Measurements from ENCODE around the gene SSR2.
"Not testable (repeated sequence)": the region's sequence is repeated elsewhere in the genome, so short reads cannot be mapped to it uniquely, and the experiment has no call there.

SSR2 gene

DNA sequence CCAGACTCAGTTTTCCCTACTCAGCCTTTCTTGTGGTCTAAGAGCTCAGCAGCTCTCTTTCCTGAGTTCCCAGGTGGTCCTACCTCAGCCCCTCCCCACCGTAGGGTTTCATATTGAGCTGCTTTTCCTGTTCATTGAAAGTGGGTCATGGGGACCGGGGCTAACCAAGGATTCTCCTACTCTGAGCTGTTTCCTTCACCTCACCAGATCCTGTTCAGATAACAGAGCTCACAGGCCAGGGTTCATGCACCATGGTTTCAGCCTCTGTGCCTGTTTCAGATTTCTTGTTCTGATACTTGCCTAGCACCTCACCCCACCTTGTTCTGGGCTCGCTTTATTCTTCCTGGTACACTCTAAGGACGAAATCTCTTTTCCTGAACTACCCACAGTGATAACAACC is 24.3 kb upstream of the SSR2 start:
- no peak for DNase-seq

DNA sequence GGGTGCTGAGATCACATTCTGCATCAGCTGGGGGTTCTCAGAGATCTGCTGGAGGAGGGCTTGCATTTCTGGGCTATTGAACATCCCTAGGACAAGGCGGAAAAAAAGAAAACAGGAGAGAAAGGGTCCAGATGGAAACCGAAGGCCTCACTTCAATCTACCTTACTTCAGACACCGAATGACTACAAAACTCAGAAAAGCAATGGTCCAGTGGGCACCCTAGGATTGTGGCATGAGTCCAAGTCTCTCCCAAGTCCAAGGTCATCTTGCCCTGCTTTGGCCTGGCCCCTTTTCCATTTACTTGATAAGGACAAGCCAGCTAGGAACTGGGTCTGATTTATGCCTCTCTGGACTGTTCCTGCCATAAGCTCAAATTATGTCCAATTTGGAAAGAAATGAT is 22.1 kb upstream of the SSR2 start:
- DNase-seq, result no peak

DNA sequence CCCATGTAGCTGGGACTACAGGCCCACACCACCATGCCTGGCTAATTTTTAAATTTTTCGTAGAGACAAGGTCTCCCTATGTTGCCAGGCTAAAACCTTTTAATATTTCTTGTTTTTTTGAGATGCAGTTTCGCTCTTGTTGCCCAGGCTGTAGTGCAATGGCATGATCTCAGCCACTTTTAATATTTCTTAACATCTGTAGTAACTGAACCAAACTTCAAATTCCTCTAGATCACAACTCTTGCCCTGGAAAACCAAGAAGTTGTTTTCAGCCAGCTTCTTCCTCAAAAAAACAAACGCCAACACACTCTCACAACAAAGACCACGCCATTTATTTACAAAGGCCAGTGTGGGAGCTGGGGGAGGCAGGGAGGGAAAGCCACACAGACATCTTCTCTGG is 14.2 kb upstream of the SSR2 start:
- DNase-seq, result not testable (repeated sequence)

DNA sequence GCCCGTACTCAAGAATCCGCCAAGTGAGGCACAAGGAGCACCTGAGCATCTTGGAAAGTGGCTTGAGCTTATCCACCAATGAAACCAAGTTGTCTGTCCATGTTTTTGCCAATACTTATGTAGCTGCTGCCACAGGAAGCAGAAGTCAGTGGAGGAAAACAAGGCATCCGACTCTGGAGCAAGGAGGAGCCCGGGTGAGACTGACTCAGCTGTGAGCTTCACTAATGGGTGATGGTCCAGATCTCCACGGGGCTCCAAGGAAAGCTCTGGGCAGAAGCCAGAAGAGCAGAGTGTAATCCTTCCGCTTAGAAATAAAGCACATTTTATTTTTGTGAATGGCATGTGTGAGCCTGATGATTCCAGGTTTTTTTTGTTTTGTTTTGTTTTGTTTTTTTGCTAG is 12.3 kb upstream of the SSR2 start:
- DNase-seq, result no peak

DNA sequence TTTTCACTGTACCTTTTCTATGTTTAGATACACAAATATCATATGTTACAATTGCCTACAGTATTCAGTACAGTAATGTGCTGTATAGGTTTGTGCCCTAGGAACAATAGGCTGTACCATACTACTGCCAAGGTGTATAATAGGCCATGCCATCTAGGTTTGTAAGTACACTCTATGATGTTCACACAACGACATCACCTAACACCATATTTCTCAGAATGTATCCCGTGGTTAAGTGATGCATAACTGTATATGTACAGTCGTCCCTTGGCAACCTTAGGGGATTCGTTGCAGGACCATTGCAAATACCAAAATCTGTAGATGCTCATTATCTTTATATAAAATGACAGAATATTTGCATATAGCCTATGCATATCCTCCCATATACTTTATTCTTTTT is 5.8 kb upstream of the SSR2 start:
- no peak for DNase-seq

DNA sequence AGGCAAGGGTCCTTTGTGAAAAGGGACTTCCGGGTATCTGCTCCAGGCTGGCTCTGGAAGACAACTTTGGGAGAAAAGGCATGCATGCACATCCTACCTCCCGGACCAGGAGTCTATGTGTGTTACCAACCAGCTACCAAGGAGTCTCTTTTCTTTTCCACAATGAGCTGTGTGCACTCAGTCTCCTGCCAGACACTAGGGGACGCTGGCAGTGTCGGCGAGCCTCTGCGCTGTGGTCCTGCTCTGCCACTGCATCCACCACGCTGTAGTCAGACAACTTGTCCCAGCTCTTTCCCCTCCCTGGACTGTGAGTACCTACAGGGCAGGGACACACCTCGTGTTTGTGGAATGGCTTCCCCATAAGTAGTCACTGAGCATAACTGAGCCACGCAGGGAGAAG is 5.1 kb upstream of the SSR2 start:
- DNase-seq, result peak; percentile 90

DNA sequence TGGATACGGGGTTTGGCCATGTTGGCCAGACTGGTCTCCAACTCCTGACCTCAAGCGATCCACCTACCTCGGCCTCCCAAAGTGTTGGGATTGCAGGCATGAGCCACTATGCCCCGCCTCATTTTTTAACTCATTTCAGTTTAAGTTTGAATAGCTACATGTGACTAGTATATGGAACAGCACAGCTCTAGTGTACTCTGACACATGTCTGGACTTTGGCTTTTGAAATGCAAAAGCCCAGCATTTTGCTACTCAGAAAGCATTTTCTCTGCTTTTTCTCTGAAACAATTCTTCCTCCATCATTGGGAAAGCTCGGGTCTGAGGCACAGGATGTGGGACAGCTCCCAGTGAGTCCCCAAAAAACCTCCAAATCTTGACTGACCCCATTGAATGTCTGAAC is 4.0 kb upstream of the SSR2 start:
- DNase-seq, result no peak

DNA sequence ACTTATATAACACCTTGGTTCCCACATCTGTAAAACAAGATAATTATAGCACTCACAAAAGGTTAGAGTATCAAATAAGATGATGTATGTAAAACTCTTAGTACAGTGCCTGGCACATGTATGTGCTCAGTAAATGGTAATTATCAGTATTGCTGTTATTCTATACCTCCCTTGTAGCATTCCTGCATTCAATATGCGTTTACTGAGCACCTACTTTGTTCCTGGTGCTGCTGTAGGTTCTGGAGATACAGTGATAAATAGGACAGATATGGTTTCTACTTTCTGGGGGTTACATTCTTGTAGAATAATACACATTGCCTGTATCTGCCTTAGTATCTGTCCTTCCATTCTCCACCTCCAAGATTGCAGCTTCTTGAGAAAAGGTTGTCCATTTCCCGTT is 1.2 kb upstream of the SSR2 start:
- no peak for DNase-seq

DNA sequence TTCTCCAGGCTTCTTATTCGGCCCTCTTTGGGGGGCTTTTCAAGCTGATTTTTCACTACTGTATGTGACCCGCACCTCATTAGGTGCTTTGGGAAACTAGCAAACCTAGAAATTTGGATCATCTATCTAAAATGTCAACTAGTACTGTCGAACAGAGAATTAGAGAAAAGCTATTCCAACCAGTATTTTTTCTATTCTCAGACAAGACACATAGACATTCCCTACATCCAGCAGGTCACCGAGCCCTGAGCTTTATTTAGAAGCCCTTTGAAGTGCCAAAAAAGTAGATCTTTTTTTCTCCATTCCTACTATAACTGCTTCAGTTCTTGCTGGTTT is 310 bp upstream of the SSR2 start:
- DNase-seq, result no peak

DNA sequence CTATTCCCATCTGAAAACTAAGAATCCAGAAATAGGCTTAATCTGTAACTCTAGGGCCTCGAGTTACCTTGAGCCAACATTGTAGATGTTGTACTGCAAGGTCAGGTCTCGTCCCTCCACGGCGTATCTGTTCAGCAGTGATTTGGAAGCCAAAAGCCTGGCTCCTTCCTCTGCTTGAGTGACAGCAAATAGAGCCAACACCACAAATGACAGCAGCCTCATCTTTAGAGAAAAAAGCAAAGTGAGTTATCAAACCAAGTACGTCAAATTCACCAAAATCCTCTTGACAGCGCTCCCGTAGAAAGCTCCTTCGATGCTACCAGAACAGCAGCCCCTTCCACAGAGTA is 832 bp downstream of the SSR2 start:
- DNase-seq, result no peak

DNA sequence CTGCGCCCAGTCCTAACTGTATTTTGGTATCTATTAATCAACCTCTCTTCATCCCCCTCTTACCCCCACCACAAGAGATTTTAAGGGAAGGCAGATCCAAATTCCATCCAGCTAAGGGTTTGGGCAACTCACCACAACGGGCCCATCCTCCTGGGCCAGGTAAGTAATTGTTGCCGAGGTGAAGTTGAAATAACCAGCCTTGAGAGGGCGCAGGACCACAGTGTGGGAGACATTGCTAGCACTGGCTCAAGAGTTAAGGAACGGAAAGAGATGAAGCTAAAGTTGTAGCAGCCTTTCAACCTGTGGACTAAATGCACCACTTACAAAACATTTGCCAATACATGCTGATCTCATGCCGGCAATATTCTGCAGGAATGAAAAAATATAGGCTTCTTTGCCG is 5.9 kb downstream of the SSR2 start:
- no peak for DNase-seq

DNA sequence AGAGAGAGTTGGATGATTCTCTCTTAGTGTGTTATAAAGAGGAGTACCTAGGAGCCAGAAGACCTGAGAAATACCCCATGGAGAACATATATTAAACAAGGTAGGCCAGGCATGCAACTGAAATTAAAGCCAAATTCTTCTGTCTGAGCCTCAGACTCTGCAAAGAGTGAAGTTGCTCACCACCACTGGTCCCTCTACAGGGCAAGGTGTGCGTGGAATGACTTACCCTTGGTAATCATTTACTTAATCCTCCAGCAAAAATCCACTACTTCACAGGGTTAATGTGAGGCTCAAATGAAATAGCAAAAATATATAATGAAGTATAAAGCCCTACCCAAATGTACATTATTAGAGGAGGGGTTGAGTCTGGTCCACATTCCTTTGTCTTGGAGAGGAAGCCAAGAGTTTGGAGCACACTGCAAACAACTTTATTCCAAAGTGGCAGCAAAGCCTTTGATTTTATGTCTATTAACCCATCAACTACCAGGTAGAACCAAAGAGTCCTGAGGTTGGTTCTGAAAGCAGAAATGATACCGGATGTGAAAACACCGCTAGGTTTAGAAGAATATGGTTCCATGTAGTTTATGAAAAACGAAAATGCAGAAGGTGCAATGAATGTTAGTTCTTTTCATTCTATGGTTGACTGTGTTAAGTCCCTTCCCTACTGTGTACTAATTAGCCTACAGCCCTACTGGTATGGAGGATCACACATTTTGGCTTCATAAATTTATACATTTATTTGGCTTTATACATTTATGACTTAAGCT is 8.5 kb downstream of the SSR2 start:
- no peak for DNase-seq

DNA sequence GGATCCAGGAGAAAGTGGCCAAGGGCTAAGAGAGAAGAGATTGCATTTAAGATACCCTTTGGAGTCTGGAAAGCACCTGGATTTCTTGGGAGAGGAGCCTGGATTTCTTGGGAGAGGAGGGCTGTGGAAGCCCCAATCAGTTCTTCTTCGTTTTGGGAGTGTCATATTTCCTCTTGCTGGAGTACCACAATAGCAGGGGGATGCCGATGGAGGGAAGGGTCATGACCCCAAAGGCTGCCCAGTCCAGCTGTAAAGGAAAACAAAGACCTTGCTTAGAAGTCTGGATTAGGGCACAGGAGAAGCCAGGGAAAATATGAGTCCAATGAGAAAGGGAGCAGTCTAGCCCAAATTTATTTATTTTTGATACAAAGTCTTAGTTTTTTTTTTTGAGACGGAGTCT is 11.3 kb downstream of the SSR2 start:
- DNase-seq, result no peak

DNA sequence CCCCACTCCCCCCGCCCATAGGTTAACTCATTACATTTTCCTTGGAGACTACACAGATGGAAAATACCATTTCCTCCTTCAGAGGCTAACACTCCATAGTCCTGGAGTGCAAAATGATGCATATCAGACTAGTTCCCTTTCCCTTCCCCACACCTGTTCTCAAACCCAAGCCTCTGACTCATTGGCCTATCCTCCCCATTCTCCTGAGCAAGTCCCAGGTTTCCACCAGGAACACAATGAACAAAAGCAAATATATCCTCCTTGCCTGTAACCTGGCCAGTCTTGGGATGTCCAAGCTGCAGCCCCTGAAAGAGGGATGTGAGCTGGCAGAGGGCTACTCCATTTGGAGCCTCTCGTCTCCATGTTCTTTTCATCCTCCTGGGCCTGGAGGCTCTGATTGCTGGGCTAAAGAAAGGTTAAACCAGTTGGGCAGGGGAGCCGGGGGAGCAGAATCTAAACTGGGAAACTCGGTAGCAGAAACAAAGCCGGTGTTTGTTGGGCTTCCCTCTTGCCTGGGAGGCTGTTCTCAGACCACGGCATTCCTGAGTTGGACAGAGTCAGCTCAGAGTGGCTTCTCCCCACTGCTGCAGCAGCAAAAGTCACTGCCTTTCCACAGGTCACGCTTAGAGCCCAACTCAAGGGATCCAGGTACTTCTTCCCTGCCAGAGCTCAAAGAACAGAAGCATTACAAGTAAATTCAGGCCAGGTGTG is 13.9 kb downstream of the SSR2 start:
- no peak for DNase-seq

DNA sequence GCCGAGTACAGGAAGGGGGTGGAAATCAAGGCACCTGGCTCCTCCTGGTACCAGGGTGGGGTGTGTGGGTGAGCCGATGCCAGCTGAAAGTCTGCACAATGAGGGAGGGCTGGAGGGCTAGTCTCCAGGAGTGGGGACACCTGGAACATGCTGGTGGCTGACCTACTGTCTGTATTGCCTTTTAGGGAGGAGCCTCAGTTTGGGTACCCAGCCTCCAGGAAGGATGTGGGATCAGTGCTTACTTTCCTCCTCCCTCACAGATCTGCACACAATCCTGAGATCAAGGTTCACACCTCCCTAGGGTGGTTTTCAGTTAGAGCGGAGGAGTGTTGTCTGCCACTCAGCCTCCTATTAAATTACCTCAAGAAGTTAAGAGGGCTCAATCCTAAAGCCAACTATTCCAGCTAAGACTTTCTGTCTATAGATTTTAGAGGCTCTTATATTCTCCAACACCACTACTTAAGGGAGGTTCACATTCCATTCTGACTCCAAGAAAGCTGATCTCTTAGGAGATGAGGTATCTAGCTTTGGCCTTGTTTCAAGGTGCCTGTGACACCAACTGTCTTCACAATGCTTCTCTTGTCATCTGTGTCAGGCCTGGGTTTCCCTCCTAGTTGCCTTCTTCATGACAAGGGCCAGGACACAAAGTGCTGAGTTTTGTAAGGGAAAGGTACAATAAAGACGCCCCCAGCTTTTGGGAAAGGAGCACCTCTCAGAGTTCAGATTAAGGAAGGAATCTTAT is 15.7 kb downstream of the SSR2 start:
- no peak for DNase-seq

DNA sequence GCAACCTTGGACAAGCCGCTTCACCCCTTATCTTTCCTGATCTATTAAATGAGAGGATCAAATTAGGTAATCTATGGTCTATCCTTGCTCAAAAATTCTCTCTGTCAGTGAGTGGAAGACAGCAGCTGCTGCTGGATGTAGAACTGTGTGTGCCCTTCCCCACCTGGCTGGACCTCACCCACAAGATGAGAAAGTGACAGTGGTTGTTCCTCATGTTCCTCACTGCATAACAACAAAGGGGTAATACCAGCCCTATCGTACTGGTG is 16.9 kb downstream of the SSR2 start:
- DNase-seq, result no peak

DNA sequence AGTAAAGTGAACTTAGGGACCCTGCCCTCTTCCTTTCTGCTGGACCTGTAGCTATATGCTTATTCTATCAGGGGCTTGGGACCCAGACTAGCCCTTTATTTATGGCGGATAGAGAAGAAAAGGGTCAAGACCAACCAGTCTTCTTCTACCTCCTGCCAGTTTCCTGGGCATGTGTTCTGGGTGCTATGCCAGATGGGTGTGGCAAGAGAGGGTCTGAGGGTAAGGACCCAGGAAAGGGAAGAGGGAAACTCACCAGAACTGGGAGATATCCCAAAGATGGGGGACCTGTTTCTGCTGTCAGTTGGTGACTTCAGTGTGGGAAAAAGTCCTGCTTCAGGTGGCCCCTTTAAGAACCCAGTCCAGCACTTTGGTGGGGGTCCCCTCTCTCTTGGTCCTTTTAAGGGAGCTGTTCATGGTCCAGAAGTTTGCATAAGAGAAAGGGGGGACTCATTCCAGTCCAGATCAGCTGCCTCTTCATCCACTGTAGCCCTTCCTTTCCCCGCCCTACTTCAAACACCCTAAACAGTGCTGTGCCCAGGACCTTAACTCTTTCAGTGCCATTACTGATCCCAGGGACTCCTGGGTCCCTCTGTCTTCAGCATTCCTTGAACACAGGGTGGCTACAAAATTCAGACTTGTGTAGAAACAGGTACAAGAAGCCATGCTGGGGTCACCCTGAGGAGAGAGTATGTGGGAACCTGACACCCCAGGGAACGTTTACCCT is 18.4 kb downstream of the SSR2 start:
- no peak for DNase-seq

DNA sequence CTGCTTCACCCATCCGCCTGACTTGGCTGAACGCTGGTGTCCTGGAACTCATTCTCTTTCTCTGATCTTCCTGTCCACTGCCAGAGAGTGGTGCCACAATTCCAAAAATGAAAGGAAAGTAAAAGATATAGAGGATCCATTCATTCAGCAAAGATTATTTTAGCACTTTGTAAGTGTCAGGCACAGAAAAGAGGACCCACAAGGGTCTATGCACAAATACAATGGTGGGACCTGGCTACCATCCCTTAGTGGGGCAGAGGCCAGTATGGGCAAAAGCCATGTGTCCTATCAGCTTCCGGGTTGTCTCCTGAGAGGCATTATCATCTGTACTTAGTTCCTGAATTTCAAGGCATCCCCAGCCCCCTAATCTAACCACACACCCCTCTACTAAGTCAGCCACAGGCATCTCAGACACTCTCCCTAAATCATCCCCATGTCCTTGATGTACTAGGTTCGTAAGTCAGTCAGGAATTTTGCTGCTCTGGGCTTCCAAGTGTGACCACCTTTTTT is 19.0 kb downstream of the SSR2 start:
- DNase-seq, result no peak

DNA sequence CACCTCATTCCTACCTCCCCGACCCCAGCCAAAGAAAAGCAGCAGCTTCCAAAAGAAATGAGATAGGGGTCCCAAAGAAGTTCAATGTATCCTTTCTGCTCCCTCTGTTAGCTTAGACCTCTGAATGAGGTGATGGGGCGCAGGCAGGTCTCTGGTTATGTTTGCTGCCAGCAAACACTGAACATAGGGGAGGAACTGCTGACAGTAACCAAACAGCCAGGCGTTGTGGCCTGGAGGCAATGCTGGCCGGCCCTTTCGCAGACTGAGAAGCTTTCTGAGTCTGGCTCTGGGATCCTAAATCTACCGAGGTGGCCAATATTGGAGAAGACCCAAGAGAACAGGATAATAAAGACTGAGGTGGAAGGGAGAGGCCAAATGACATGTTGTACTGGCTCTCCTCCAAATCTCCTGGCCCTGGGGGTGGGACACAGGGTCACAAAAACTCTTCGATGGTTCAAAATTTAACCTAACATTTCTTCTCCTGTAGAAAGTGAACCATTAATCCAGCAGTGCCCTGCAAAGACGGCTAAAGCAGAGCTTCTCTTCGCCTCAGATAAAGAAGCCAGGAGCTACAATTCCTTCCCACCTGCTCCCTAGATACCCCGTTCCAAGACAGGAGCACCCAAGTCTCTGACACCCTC is 19.6 kb downstream of the SSR2 start:
- DNase-seq, result no peak

DNA sequence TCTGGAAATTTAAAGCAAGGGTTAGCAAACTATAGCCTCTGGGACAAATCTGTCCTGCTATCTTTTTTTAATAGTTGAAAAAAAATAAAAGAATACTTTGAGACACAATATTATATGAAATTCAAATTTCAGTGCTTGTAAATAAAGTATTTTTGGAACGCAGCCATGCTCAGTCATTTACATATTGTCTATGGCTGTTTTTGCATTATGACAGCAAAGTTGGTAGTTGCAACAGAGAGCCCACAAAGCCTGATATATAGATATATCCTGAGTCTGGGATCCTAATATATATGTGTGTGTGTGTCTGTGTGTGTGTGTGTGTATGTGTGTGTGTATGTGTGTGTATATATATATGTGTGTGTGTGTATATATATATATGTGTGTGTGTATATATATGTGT is 20.8 kb downstream of the SSR2 start:
- DNase-seq, result no peak

DNA sequence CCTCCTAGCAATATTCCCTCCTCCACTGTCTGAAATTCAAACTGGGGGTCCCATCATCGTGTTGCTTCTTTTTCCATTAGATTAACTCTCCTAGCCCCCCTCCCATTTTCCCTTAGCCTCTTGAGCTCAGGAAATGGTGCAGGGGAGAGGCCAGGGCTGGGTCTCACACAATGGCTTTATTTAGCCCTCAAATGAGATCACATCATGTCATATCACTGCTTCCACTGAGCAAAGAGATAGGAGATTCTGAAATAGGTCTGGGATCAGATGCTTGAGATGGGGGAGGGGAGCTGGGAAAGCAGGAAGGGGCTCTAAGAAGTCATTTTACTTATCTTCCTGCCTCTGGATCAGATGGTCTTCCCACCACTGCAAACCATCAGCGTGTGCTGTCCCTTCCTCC is 24.6 kb downstream of the SSR2 start:
- DNase-seq, result no peak

DNA sequence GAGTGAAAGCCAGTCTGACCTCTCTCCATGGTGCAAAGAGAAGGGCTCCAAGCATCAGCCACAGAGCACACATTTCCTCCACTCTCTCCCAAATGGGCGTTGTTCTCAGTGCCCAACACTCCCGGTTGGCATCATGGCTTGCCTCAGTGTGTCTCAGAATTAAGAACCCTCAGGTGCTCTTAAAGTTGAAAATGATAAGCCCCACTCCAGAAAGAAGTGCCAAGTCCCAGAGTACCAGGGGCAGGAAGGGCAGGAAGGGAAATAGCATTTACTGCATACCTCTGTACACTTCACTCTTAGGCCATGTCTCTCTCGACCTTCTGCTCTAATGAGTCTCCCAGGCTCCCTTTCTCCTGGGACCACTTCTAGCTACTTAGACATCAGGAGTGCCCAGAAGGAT is 27.2 kb downstream of the SSR2 start:
- DNase-seq, result no peak

DNA sequence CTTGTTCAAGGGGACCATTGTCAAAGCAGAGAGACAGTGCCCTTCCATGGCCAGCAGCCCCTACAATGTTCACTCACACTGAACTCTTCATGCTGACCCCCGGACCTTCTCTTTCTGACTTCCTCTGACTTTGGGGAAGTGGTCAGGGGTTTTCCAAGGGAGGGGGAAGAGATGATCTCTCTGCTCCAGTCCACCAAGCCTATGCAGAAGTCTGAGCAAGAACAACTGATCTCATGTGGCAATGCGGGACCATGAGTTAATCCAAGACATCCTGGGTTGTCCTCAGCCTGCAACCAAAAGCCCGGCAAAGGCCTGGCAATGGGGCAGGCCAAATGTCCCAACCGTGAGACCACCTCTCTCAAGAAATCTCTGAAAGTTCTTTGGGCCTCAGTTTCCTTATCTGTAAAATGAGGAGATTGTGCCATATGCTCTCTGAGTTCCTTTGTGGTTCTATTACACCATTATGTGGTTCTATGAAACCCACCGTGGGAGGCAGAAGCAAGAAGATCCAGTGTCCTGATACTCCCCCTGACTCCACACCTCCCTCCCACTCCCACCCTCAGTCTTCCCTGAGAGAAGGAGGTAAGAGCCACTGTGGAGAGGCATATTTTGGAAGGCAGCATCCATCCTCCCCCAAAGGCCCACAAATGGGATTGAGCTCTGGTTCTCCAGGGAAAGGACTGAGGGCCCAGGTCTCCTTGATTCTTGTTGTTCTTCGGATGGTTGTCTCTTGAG is 30.6 kb downstream of the SSR2 start:
- no peak for DNase-seq
